ENCODE measurements around the gene ZDHHC1.

- TF ChIP-seq PBX3 (CRISPR knock-in tag; IDR thresholded peaks at IDR 0.05; ENCODE audit: borderline replicate concordance) = no peak
- TF ChIP-seq ZNF432 (CRISPR knock-in tag; IDR thresholded peaks at IDR 0.05; ENCODE audit: borderline replicate concordance) = no peak
- no peak for TF ChIP-seq ZNF253 (CRISPR knock-in tag; IDR thresholded peaks at IDR 0.05; ENCODE audit: borderline replicate concordance)
- no peak for TF ChIP-seq FOXK2 (IDR thresholded peaks at IDR 0.05)
- no peak for TF ChIP-seq NFRKB (IDR thresholded peaks at IDR 0.05)
- TF ChIP-seq KDM5A (IDR thresholded peaks at IDR 0.05; ENCODE audit: borderline replicate concordance, low read length) = no peak
- TF ChIP-seq CTCF (CRISPR knock-in tag; IDR thresholded peaks at IDR 0.05) = no peak
- TF ChIP-seq MXI1 (IDR thresholded peaks at IDR 0.05; ENCODE audit: borderline replicate concordance, low read depth, low read length) = no peak
- no peak for TF ChIP-seq TOE1 (CRISPR knock-in tag; IDR thresholded peaks at IDR 0.05)
- TF ChIP-seq STAG1 (CRISPR knock-in tag; IDR thresholded peaks at IDR 0.05) = no peak
- no peak for TF ChIP-seq TAF1 (CRISPR knock-in tag; IDR thresholded peaks at IDR 0.05)
- TF ChIP-seq RNF2 (conservative IDR thresholded peaks at IDR 0.05; ENCODE audit: low read depth) = no peak
- no peak for TF ChIP-seq NPAS2 (CRISPR knock-in tag; IDR thresholded peaks at IDR 0.05; ENCODE audit: borderline replicate concordance)
- no peak for TF ChIP-seq MED1 (CRISPR knock-in tag; IDR thresholded peaks at IDR 0.05)
Observed at GRCh38 chr16:67395105-67395457, 21.2 kb downstream of the ZDHHC1 start.

Measured in HepG2 (cell line).